H9 (cell line): ENCODE results near the gene OR2A2. TPM values are rescaled to one million over a fixed set of nuclear protein-coding genes. Genes with fewer than 3 reads are reported as not detected.

Source experiments
- DNase-seq: peaks from one replicate; pipeline ENCODE4 v3.0.0-alpha.2; 2017
- H2AFZ ChIP-seq: one replicate; pipeline ENCODE4 v1.6.1; 2013; ENCODE audit warnings: mild to moderate bottlenecking, low read length, control low read depth, moderate library complexity
- H2AK5ac ChIP-seq: 2 replicates; pipeline ENCODE4 v1.6.1; 2013; ENCODE audit warnings: low read length, control low read depth, mixed read lengths; ENCODE audit not compliant: insufficient read length
- H2BK120ac ChIP-seq: one replicate; pipeline ENCODE4 v1.6.1; 2013; ENCODE audit warnings: low read depth, mild to moderate bottlenecking, low read length, control low read depth, inconsistent platforms; ENCODE audit not compliant: poor library complexity, severe bottlenecking
- H2BK12ac ChIP-seq: 2 replicates; pipeline ENCODE4 v1.6.1; 2013; ENCODE audit warnings: low read length, control low read depth, mixed read lengths, low read depth; ENCODE audit not compliant: insufficient read length
- H2BK15ac ChIP-seq: 2 replicates; pipeline ENCODE4 v1.6.1; 2013; ENCODE audit warnings: low read depth, low read length, control low read depth
- H2BK20ac ChIP-seq: one replicate; pipeline ENCODE4 v1.6.1; 2013; ENCODE audit warnings: low read depth, mild to moderate bottlenecking, low read length, control low read depth, inconsistent platforms; ENCODE audit not compliant: poor library complexity, severe bottlenecking
- H2BK5ac ChIP-seq: 2 replicates; pipeline ENCODE4 v1.6.1; 2013; ENCODE audit warnings: low read length, control low read depth, mixed read lengths; ENCODE audit not compliant: insufficient read length
- H3K14ac ChIP-seq: 2 replicates; pipeline ENCODE4 v1.6.1; 2013; ENCODE audit warnings: low read length, control low read depth; ENCODE audit not compliant: insufficient read depth
- H3K18ac ChIP-seq: 2 replicates; pipeline ENCODE4 v1.6.1; 2013; ENCODE audit warnings: low read depth, mild to moderate bottlenecking, mixed read lengths, low read length, control low read depth; ENCODE audit not compliant: insufficient read length
- H3K23ac ChIP-seq: 2 replicates; pipeline ENCODE4 v1.6.1; 2013; ENCODE audit warnings: low read length, control low read depth, mixed read lengths, low read depth; ENCODE audit not compliant: insufficient read length
- H3K23me2 ChIP-seq: 2 replicates; pipeline ENCODE4 v1.6.1; 2013; ENCODE audit warnings: low read depth, mild to moderate bottlenecking, mixed read lengths, low read length, control low read depth; ENCODE audit not compliant: insufficient read length, poor library complexity, severe bottlenecking
- H3K27ac ChIP-seq: 2 replicates; pipeline ENCODE4 v1.5.1; 2013; ENCODE audit warnings: low read length, control low read depth, mixed read lengths, low read depth; ENCODE audit not compliant: insufficient read length
- H3K27me3 ChIP-seq: 2 replicates; pipeline ENCODE4 v1.6.1; 2013; ENCODE audit warnings: low read length, control low read depth, inconsistent platforms; ENCODE audit not compliant: insufficient read depth
- H3K4ac ChIP-seq: 2 replicates; pipeline ENCODE4 v1.6.1; 2013; ENCODE audit warnings: low read depth, mild to moderate bottlenecking, control low read depth, inconsistent platforms, low read length, moderate library complexity
- H3K4me1 ChIP-seq: 2 replicates; pipeline ENCODE4 v1.6.1; 2013; ENCODE audit warnings: low read length, control low read depth, inconsistent platforms; ENCODE audit not compliant: insufficient read depth
- H3K4me2 ChIP-seq: 2 replicates; pipeline ENCODE4 v1.6.1; 2013; ENCODE audit warnings: low read length, control low read depth, mixed read lengths; ENCODE audit not compliant: insufficient read length, insufficient read depth
- H3K56ac ChIP-seq: 2 replicates; pipeline ENCODE4 v1.6.1; 2013; ENCODE audit warnings: low read depth, mild to moderate bottlenecking, mixed read lengths, low read length, control low read depth; ENCODE audit not compliant: insufficient read length
- H3K79me1 ChIP-seq: 2 replicates; pipeline ENCODE4 v1.6.1; 2013; ENCODE audit warnings: low read depth, mild to moderate bottlenecking, moderate library complexity, low read length, control low read depth, inconsistent platforms; ENCODE audit not compliant: insufficient read depth, poor library complexity, severe bottlenecking
- H3K79me2 ChIP-seq: 2 replicates; pipeline ENCODE4 v1.6.1; 2013; ENCODE audit warnings: low read length, control low read depth, inconsistent platforms; ENCODE audit not compliant: insufficient read depth
- H3K9ac ChIP-seq: 2 replicates; pipeline ENCODE4 v1.6.1; 2013; ENCODE audit warnings: low read length, control low read depth, mixed read lengths; ENCODE audit not compliant: insufficient read length; ENCODE audit errors: extremely low read depth
- H3K9me3 ChIP-seq: one replicate; pipeline ENCODE4 v1.6.1; 2013; ENCODE audit warnings: low read depth, low read length, inconsistent platforms; ENCODE audit not compliant: control insufficient read depth
- H3T11ph ChIP-seq: one replicate; pipeline ENCODE4 v1.6.1; 2013; ENCODE audit warnings: mild to moderate bottlenecking, low read length, control low read depth, inconsistent platforms
- H4K20me1 ChIP-seq: one replicate; pipeline ENCODE4 v1.6.1; 2013; ENCODE audit not compliant: control insufficient read depth, insufficient read length, insufficient read depth
- H4K5ac ChIP-seq: 2 replicates; pipeline ENCODE4 v1.6.1; 2013; ENCODE audit warnings: low read depth, mild to moderate bottlenecking, mixed read lengths, low read length, control low read depth; ENCODE audit not compliant: insufficient read length
- H4K8ac ChIP-seq: replicated peaks from 2 replicates; pipeline ENCODE4 v1.6.1; 2013; ENCODE audit warnings: low read length, control low read depth, mixed read lengths, low read depth; ENCODE audit not compliant: insufficient read length
- H4K91ac ChIP-seq: 2 replicates; pipeline ENCODE4 v1.6.1; 2013; ENCODE audit warnings: low read depth, mild to moderate bottlenecking, moderate library complexity, mixed read lengths, low read length, control low read depth; ENCODE audit not compliant: insufficient read length
- H3K27ac Mint-ChIP-seq, 3 experiments: 2 replicates in 2 of 3; 3 replicates in 1 of 3; pipeline ENCODE4 v1.8.0; 2020 to 2021; ENCODE audit warnings: mixed read lengths in 3 of 3, mild to moderate bottlenecking in 1 of 3, moderate library complexity in 1 of 3
- H3K27me3 Mint-ChIP-seq: 2 replicates; pipeline ENCODE4 v1.8.0; 2021; ENCODE audit warnings: low read depth, mild to moderate bottlenecking, moderate library complexity, mixed read lengths
- H3K36me3 Mint-ChIP-seq, 3 experiments: 2 replicates in 2 of 3; 3 replicates in 1 of 3; pipeline ENCODE4 v1.8.0; 2020 to 2021; ENCODE audit warnings: low read depth in 3 of 3, mixed read lengths in 3 of 3; ENCODE audit not compliant: insufficient read depth in 1 of 3
- H3K4me1 Mint-ChIP-seq, 2 experiments: 2 replicates each; pipeline ENCODE4 v1.8.0; 2020; ENCODE audit warnings: mixed read lengths in 2 of 2
- H3K4me3 Mint-ChIP-seq, 2 experiments: 2 replicates in 1 of 2; 3 replicates in 1 of 2; pipeline ENCODE4 v1.8.0; 2020 to 2021; ENCODE audit warnings: mild to moderate bottlenecking in 2 of 2, mixed read lengths in 2 of 2, moderate library complexity in 1 of 2
- H3K9me3 Mint-ChIP-seq, 2 experiments: 2 replicates in 1 of 2; 3 replicates in 1 of 2; pipeline ENCODE4 v1.8.0; 2020; ENCODE audit warnings: mild to moderate bottlenecking in 2 of 2, mixed read lengths in 2 of 2, moderate library complexity in 1 of 2
- CTCF ChIP-seq: fragments of 200-600 bp; sonication (generic); conservative IDR thresholded peaks from 3 replicates; pipeline ENCODE4 v1.8.0; 2021; ENCODE audit warnings: antibody characterized with exemption, mild to moderate bottlenecking
- WGBS: extraction: QIAGEN DNeasy Blood & Tissue Kit; methylation state at CpG from one replicate; pipeline ENCODE4 v1.1.7; 2013; ENCODE audit warnings: missing lambda C conversion rate, low lambda C conversion rate, mixed read lengths; ENCODE audit not compliant: insufficient read length; ENCODE audit errors: extremely low coverage; 5-methylcytosine and 5-hydroxymethylcytosine counted together
- total RNA-seq: library from RNA; stranded (reverse); gene quantifications from 2 replicates; pipeline ENCODE4 v1.2.1, GENCODE V29; 2021

The OR2A2 gene
- total RNA-seq, 1 experiment from 2014 or later, result not detected

- H3K27me3 Mint-ChIP-seq, result 0 out of 2 replicates have a peak, but pooled peaks cover 1% of the 10 kb centered on the region
- Histone ChIP-seq H4K91ac (no peak overlapping the region), H4K8ac (no peak overlapping the region), H2AK5ac (no peak overlapping the region), H3K27ac (no peak overlapping the region), H3K14ac (no peak overlapping the region), H2BK15ac (no peak overlapping the region), H2BK5ac (no peak overlapping the region), H3K4ac (no peak overlapping the region), H3K9ac (no peak overlapping the region), H3K18ac (no peak overlapping the region), H3K4me2 (no peak overlapping the region), H3T11ph (no peak overlapping the region), H3K27me3 (no peaks in the 10 kb centered on the region), H3K79me1 (no peaks in the 10 kb centered on the region), H4K20me1 (no peaks in the 10 kb centered on the region), H3K56ac (no peak overlapping the region), H3K23me2 (no peaks in the 10 kb centered on the region), H3K79me2 (no peaks in the 10 kb centered on the region), H3K23ac (no peak overlapping the region), H2AFZ (no peak overlapping the region), H2BK120ac (no peak overlapping the region), H2BK20ac (no peak overlapping the region), H3K9me3 (no peaks in the 10 kb centered on the region), H4K5ac (no peak overlapping the region), H3K4me1 (no peaks in the 10 kb centered on the region), H2BK12ac (no peak overlapping the region)
- no CpG with 5 or more reads among the region's 2 CpGs for WGBS
- no peak for DNase-seq
- H3K4me1 Mint-ChIP-seq, result 0 out of 4 replicates have a peak, but pooled peaks cover 0 to 2% of the 10 kb centered on the region in 2 experiments
- no peak overlapping the region for H3K27ac Mint-ChIP-seq
- no peak overlapping the region for H3K4me3 Mint-ChIP-seq
- H3K36me3 Mint-ChIP-seq, result no peaks in the 10 kb centered on the region
- no peak for TF ChIP-seq CTCF
- H3K9me3 Mint-ChIP-seq, result no peaks in the 10 kb centered on the region
Measured at GRCh38 chr7:144069953-144070352, 39.4 kb upstream of the OR2A2 start.
